SU-DHL-6 (cell line): ENCODE results near the gene CADM1.

Experiments used
- H2AFZ ChIP-seq: fragments of 200-600 bp; sonication (generic); 2 replicates; pipeline ENCODE4 v1.6.1; 2014; ENCODE audit warnings: low read depth, mild to moderate bottlenecking, moderate library complexity, mixed read lengths, antibody characterized with exemption, low read length; ENCODE audit not compliant: severe bottlenecking
- H3F3A ChIP-seq: fragments of 200-600 bp; shearing (Covaris generic); 2 replicates; pipeline ENCODE4 v1.6.0; 2016; ENCODE audit warnings: antibody characterized with exemption, mild to moderate bottlenecking; ENCODE audit not compliant: insufficient read depth
- H3K27ac ChIP-seq: fragments of 200-600 bp; sonication (generic); 2 replicates; pipeline ENCODE4 v1.5.1; 2016; ENCODE audit warnings: low read depth, mild to moderate bottlenecking, low read length, moderate library complexity, mixed read lengths
- H3K27me3 ChIP-seq: fragments of 200-600 bp; sonication (generic), shearing (Covaris generic); 2 replicates; pipeline ENCODE4 v1.6.0; 2014; ENCODE audit warnings: mild to moderate bottlenecking, low read length
- H3K36me3 ChIP-seq: fragments of 200-600 bp; sonication (generic); 2 replicates; pipeline ENCODE4 v1.6.1; 2014; ENCODE audit warnings: mild to moderate bottlenecking, low read length, mixed read lengths
- H3K4me2 ChIP-seq: fragments of 300-600, 200-600 bp; shearing (Covaris generic), sonication (generic); 2 replicates; pipeline ENCODE4 v1.6.0; 2014; ENCODE audit warnings: low read length, low read depth, mild to moderate bottlenecking; ENCODE audit not compliant: poor library complexity, severe bottlenecking
- H3K4me3 ChIP-seq: fragments of 200-600 bp; sonication (generic); 2 replicates; pipeline ENCODE4 v1.5.1; 2014; ENCODE audit warnings: antibody characterized with exemption, low read length, mild to moderate bottlenecking, mixed read lengths; ENCODE audit not compliant: insufficient read depth, poor library complexity, severe bottlenecking
- H3K79me2 ChIP-seq: fragments of 200-600 bp; sonication (generic); 2 replicates; pipeline ENCODE4 v1.6.1; 2014; ENCODE audit warnings: mild to moderate bottlenecking, low read length, moderate library complexity; ENCODE audit not compliant: insufficient read depth
- H3K9ac ChIP-seq: fragments of 200-600 bp; sonication (generic); 2 replicates; pipeline ENCODE4 v1.7.0; 2014; ENCODE audit warnings: mild to moderate bottlenecking, low read length
- H3K9me2 ChIP-seq: fragments of 200-600 bp; sonication (generic); replicated peaks from 2 replicates; pipeline ENCODE4 v1.6.1; 2014; ENCODE audit warnings: low read length; ENCODE audit not compliant: insufficient read depth
- H3K9me3 ChIP-seq: fragments of 200-600 bp; sonication (generic); 2 replicates; pipeline ENCODE4 v1.6.1; 2014; ENCODE audit warnings: low read length, mixed read lengths; ENCODE audit not compliant: insufficient read depth
- H4K20me1 ChIP-seq: fragments of 200-600 bp; sonication (generic); 2 replicates; pipeline ENCODE4 v1.6.1; 2014; ENCODE audit warnings: low read depth, mild to moderate bottlenecking, antibody characterized with exemption, low read length, moderate library complexity, mixed read lengths
- EZH2phosphoT487 ChIP-seq: fragments of 200-600 bp; sonication (generic), shearing (Covaris generic); conservative IDR thresholded peaks from 2 replicates; pipeline ENCODE4 v1.6.1; 2018; ENCODE audit warnings: mild to moderate bottlenecking, antibody characterized with exemption, low read length, moderate library complexity, mixed read lengths
- TF ChIP-seq, protein P1 (sequence below): fragments of 200-600 bp; sonication (generic); IDR thresholded peaks from one replicate; pipeline ENCODE4 v1.5.1; 2017; ENCODE audit warnings: antibody characterized with exemption, mild to moderate bottlenecking, low read length, moderate library complexity; ENCODE audit not compliant: insufficient read depth, poor library complexity, severe bottlenecking

The CADM1 gene

GRCh38 chr11:115202074-115202473, 302.1 kb downstream of the CADM1 start:
- Histone ChIP-seq H3K27me3 (no peaks in the 10 kb centered on the region), H2AFZ (no peak overlapping the region), H3K4me2 (no peak overlapping the region), H3K4me3 (no peak overlapping the region), H3K9me2 (no peaks in the 10 kb centered on the region), H3K27ac (no peak overlapping the region), H4K20me1 (no peaks in the 10 kb centered on the region), H3K9me3 (no peaks in the 10 kb centered on the region), H3K9ac (no peak overlapping the region), H3K79me2 (no peaks in the 10 kb centered on the region), H3K36me3 (no peaks in the 10 kb centered on the region), H3F3A (no peaks in the 10 kb centered on the region)
- TF ChIP-seq, protein P1, sequence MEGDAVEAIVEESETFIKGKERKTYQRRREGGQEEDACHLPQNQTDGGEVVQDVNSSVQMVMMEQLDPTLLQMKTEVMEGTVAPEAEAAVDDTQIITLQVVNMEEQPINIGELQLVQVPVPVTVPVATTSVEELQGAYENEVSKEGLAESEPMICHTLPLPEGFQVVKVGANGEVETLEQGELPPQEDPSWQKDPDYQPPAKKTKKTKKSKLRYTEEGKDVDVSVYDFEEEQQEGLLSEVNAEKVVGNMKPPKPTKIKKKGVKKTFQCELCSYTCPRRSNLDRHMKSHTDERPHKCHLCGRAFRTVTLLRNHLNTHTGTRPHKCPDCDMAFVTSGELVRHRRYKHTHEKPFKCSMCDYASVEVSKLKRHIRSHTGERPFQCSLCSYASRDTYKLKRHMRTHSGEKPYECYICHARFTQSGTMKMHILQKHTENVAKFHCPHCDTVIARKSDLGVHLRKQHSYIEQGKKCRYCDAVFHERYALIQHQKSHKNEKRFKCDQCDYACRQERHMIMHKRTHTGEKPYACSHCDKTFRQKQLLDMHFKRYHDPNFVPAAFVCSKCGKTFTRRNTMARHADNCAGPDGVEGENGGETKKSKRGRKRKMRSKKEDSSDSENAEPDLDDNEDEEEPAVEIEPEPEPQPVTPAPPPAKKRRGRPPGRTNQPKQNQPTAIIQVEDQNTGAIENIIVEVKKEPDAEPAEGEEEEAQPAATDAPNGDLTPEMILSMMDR, result no peak
- TF ChIP-seq EZH2phosphoT487, result no peak

- Histone ChIP-seq H3K4me3 (no peak overlapping the region), H3K27me3 (no peaks in the 10 kb centered on the region), H3K4me2 (no peak overlapping the region), H4K20me1 (no peaks in the 10 kb centered on the region), H3K9ac (no peak overlapping the region), H2AFZ (no peak overlapping the region), H3F3A (no peaks in the 10 kb centered on the region), H3K9me2 (no peaks in the 10 kb centered on the region), H3K9me3 (no peaks in the 10 kb centered on the region), H3K79me2 (no peaks in the 10 kb centered on the region), H3K27ac (no peak overlapping the region), H3K36me3 (no peaks in the 10 kb centered on the region)
- TF ChIP-seq EZH2phosphoT487, result no peak
Measured at GRCh38 chr11:115201111-115201792, 303.0 kb downstream of the CADM1 start.

DNA sequence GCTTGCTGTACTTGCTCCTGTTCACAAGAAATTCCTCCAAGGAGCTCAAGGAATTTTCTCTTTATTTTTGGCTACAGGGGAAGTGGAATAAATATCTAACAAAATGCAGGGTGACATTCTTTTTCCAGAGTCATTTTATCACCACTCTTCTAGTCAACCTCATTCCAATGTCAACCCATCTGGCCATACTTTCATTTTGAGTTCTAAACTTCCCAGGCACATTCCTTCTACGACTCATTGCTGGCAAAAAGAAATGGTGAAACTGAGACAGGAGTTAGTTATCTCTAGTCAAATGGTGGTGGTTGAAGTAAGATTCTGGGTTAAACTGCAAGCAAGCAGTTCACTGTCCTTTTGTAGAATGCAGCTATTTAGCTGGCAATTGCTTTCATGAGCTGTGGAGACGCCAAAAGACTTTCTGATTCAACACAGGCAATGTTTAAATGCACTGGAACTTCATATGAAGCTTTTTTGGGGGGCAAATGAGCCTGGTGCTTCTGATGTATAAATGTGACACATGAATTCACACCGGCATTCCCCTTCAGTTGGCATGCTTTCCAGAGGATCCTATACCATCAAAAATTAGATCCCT, 304.6 kb downstream of the CADM1 start:
- no peak overlapping the region for H3K4me3 ChIP-seq
- no peak overlapping the region for H3K27ac ChIP-seq
- no peak for TF ChIP-seq EZH2phosphoT487
- TF ChIP-seq, protein P1, result no peak
- H3K9ac ChIP-seq, result no peak overlapping the region
- no peaks in the 10 kb centered on the region for H3K27me3 ChIP-seq
- no peak overlapping the region for H3K4me2 ChIP-seq
- no peaks in the 10 kb centered on the region for H3K9me3 ChIP-seq
- H3F3A ChIP-seq, result no peaks in the 10 kb centered on the region
- H4K20me1 ChIP-seq, result no peaks in the 10 kb centered on the region
- H2AFZ ChIP-seq, result no peak overlapping the region
- H3K9me2 ChIP-seq, result no peaks in the 10 kb centered on the region
- no peaks in the 10 kb centered on the region for H3K36me3 ChIP-seq
- no peaks in the 10 kb centered on the region for H3K79me2 ChIP-seq

DNA sequence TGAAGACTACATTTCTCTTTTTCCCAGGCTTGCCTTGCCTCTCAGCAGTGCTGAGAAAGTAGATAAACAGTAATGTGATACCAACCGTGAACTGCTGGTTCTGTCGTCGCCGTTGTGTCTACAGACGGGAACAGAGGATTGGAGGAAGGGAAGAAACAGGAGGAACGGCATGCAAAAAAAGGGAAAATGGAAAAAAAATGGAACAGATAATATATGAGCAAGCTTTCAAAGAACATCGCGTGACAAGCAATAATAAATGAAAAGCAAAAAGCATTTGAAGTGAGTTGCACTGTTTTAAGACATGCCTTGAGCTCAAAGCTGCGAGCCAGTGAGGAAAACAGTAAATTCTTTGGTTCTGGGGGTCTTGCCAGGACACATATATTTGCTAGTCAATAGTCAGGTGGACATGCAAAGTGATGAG, 305.9 kb downstream of the CADM1 start:
- H3K36me3 ChIP-seq, result no peaks in the 10 kb centered on the region
- H3K9me3 ChIP-seq, result no peaks in the 10 kb centered on the region
- no peak overlapping the region for H3K9ac ChIP-seq
- TF ChIP-seq, protein P1, result no peak
- no peak for TF ChIP-seq EZH2phosphoT487
- no peak overlapping the region for H3K27ac ChIP-seq
- no peak overlapping the region for H3K4me3 ChIP-seq
- H3K4me2 ChIP-seq, result no peak overlapping the region
- H3K27me3 ChIP-seq, result no peaks in the 10 kb centered on the region
- no peaks in the 10 kb centered on the region for H3K79me2 ChIP-seq
- no peak overlapping the region for H2AFZ ChIP-seq
- no peaks in the 10 kb centered on the region for H3F3A ChIP-seq
- no peaks in the 10 kb centered on the region for H4K20me1 ChIP-seq
- H3K9me2 ChIP-seq, result no peaks in the 10 kb centered on the region
